OCI-LY7 (cell line): ENCODE data around the gene PAQR4. TPM values are rescaled to one million over a fixed set of nuclear protein-coding genes. Genes with fewer than 3 reads are reported as not detected.
A peak's percentile ranks its signal among the peaks of the same experiment; 100 is the strongest.

Experiments
- BruUV-seq: library from RNA; stranded (reverse); fragments of 400-500 nt; replicated peaks from 2 replicates; lab custom pipeline; 2021; lab: Mats Ljungman, UMichigan
- CTCF ChIA-PET: fragments of 300-600 bp; sonication (Branson Sonifier 250); formaldehyde crosslinking; loops from one replicate; lab custom pipeline; 2022; ENCODE audit warnings: antibody characterized with exemption; ENCODE audit not compliant: unreplicated experiment; lab: Charles Lee
- POLR2A ChIA-PET: fragments of 300-600 bp; sonication (Branson Sonifier 250); formaldehyde crosslinking; loops from one replicate; lab custom pipeline; 2022; ENCODE audit warnings: antibody characterized with exemption; lab: Charles Lee
- DNase-seq: peaks from one replicate; pipeline ENCODE4 v3.0.0-alpha.2; 2015; ENCODE audit warnings: low spot score
- H2AFZ ChIP-seq: fragments of 200-600 bp; sonication (generic), shearing (Covaris generic); 2 replicates; pipeline ENCODE4 v1.6.1; 2014; ENCODE audit warnings: mild to moderate bottlenecking, antibody characterized with exemption, low read length, moderate library complexity
- H3K27ac ChIP-seq: fragments of 200-600 bp; sonication (generic); 2 replicates; pipeline ENCODE4 v1.5.1; 2014; ENCODE audit warnings: mixed run types, low read depth, mild to moderate bottlenecking, moderate library complexity, low read length, inconsistent platforms; ENCODE audit not compliant: poor library complexity, severe bottlenecking
- H3K36me3 ChIP-seq: fragments of 200-600 bp; sonication (generic); 2 replicates; pipeline ENCODE4 v1.6.1; 2014; ENCODE audit warnings: mild to moderate bottlenecking, antibody characterized with exemption, low read length, moderate library complexity, mixed read lengths; ENCODE audit not compliant: insufficient read depth
- H3K4me1 ChIP-seq: fragments of 200-600 bp; sonication (generic); 2 replicates; pipeline ENCODE4 v1.5.1; 2014; ENCODE audit warnings: mild to moderate bottlenecking, low read length; ENCODE audit not compliant: insufficient read depth, poor library complexity, severe bottlenecking
- H3K4me2 ChIP-seq: fragments of 200-600 bp; sonication (generic); 2 replicates; pipeline ENCODE4 v1.6.1; 2014; ENCODE audit warnings: mild to moderate bottlenecking, low read length
- H3K4me3 ChIP-seq: fragments of 200-600 bp; sonication (generic); 2 replicates; pipeline ENCODE4 v1.5.1; 2014; ENCODE audit warnings: mild to moderate bottlenecking, low read depth, low read length; ENCODE audit not compliant: poor library complexity, severe bottlenecking
- H3K79me2 ChIP-seq: fragments of 200-600 bp; sonication (generic); 2 replicates; pipeline ENCODE4 v1.6.1; 2016; ENCODE audit warnings: low read depth, mild to moderate bottlenecking, low read length, moderate library complexity, mixed read lengths; ENCODE audit not compliant: insufficient read depth
- H3K9me2 ChIP-seq: fragments of 200-600 bp; sonication (generic); 2 replicates; pipeline ENCODE4 v1.6.1; 2016; ENCODE audit warnings: mild to moderate bottlenecking, low read length, mixed read lengths; ENCODE audit not compliant: insufficient read depth
- H3K9me3 ChIP-seq: fragments of 200-600 bp; sonication (generic); 2 replicates; pipeline ENCODE4 v1.6.1; 2014; ENCODE audit warnings: mild to moderate bottlenecking, mixed run types, low read length, mixed read lengths
- H4K20me1 ChIP-seq: fragments of 200-600 bp; sonication (generic); 2 replicates; pipeline ENCODE4 v1.6.1; 2014; ENCODE audit warnings: mild to moderate bottlenecking, antibody characterized with exemption, low read length, moderate library complexity, mixed read lengths; ENCODE audit not compliant: insufficient read depth
- EZH2phosphoT487 ChIP-seq: fragments of 200-600 bp; sonication (generic); IDR thresholded peaks from 2 replicates; pipeline ENCODE4 v1.6.1; 2018; ENCODE audit warnings: low read depth, borderline replicate concordance, mild to moderate bottlenecking, mixed run types, antibody characterized with exemption, low read length, moderate library complexity, mixed read lengths
- intact Hi-C: fragments of 100-400 bp; cut with micrococcal nuclease; formaldehyde crosslinking; loops from one replicate; pipeline ENCODE4 v1.10.0; 2022; ENCODE audit not compliant: unreplicated experiment
- total RNA-seq, 2 experiments: library from RNA; depleted of rRNA in 1 of 2; stranded (reverse); fragments of >200 nt in 1 of 2; shearing (Covaris generic) in 1 of 2; gene quantifications; 2 replicates each; pipeline ENCODE4 v1.2.3, GENCODE V29; 2014 to 2022
- TF ChIP-seq, protein P1 (sequence below): fragments of 200-600 bp; sonication (generic); conservative IDR thresholded peaks from 2 replicates; pipeline ENCODE4 v1.5.1; 2014; ENCODE audit warnings: mild to moderate bottlenecking, antibody characterized with exemption, low read length, moderate library complexity, mixed read lengths

PAQR4 gene
- total RNA-seq, 2 experiments from 2014 or later = 49.1 to 59.7 TPM

DNA sequence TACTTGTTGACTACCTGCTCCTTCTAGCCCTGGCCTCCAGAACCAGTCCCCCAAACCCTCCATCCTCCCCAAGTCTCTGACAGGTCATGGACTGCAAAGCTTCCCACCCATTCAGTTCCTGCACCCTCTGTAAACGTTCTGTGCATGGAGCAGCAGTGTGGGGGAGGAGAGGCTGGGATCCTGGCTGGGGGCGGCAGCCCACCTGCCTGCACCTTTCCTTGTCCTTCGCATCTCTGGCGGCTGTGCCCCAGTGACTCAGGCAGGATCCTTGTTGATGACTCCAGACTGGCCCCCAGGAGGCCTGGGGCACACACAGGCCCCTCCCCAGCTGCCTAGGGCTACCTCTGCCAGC, 12.7 kb downstream of the PAQR4 start:
- BruUV-seq = no TSS peak
- CTCF ChIA-PET = interaction anchor here (0.5 kb wide), 1 partner anchor 55 kb away, joined by 3 read pairs; no protein-coding TSS in a partner anchor
- no peak overlapping the region for H3K27ac ChIP-seq
- intact Hi-C loops = loop anchor here (5.0 kb wide), 1 partner anchor 70 kb away; the partner anchor contains the start of gene FLYWCH1
- no peaks in the 10 kb centered on the region for H3K9me3 ChIP-seq
- no peak overlapping the region for H3K4me3 ChIP-seq
- DNase-seq = no peak
- H3K4me1 ChIP-seq = peaks cover 48% of the 10 kb centered on the region
- peaks cover 27% of the 10 kb centered on the region; the same call in 1 of the 2 replicates for H3K79me2 ChIP-seq
- peak overlapping the region; percentile 86; the same call in 1 of the 2 replicates for H3K4me2 ChIP-seq
- POLR2A ChIA-PET = no interaction called here
- H3K36me3 ChIP-seq = peaks cover 26% of the 10 kb centered on the region
- TF ChIP-seq, protein P1, sequence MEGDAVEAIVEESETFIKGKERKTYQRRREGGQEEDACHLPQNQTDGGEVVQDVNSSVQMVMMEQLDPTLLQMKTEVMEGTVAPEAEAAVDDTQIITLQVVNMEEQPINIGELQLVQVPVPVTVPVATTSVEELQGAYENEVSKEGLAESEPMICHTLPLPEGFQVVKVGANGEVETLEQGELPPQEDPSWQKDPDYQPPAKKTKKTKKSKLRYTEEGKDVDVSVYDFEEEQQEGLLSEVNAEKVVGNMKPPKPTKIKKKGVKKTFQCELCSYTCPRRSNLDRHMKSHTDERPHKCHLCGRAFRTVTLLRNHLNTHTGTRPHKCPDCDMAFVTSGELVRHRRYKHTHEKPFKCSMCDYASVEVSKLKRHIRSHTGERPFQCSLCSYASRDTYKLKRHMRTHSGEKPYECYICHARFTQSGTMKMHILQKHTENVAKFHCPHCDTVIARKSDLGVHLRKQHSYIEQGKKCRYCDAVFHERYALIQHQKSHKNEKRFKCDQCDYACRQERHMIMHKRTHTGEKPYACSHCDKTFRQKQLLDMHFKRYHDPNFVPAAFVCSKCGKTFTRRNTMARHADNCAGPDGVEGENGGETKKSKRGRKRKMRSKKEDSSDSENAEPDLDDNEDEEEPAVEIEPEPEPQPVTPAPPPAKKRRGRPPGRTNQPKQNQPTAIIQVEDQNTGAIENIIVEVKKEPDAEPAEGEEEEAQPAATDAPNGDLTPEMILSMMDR = no peak
- no peak for TF ChIP-seq EZH2phosphoT487
- H2AFZ ChIP-seq = no peak overlapping the region
- no peaks in the 10 kb centered on the region for H4K20me1 ChIP-seq
- H3K9me2 ChIP-seq = no peaks in the 10 kb centered on the region

DNA sequence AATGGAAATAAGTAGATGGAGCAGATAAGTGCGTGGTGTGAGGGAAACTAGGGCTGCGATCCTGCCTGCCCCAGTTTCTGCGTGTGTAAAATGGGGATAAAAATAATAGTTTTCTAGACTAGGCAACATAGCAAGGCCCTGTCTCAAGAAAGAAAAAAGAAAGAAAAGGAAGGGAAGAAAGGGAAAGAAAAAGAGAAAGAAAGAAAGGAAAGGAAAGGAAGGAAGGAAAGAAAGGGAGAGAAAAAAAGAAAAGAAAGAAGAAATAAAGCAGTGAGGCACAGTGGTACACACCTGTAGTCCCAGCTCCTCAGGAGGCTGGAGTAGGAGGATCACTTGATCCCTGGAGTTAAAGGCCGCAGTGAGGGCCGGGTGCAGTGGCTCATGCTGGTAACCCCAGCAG, 13.3 kb downstream of the PAQR4 start:
- ChIA-PET POLR2A (interaction anchor here (0.7 to 0.9 kb wide), 3 partner anchors 17 to 281 kb away, joined by 4 to 9 read pairs (median 5); no protein-coding TSS in a partner anchor), CTCF (interaction anchor here (0.6 kb wide), 1 partner anchor 1089 kb away, joined by 3 read pairs; no protein-coding TSS in a partner anchor)
- peaks cover 48% of the 10 kb centered on the region for H3K4me1 ChIP-seq

More for the DNA sequence above, 13.3 kb downstream of the PAQR4 start:
- Histone ChIP-seq H3K9me2 (no peaks in the 10 kb centered on the region), H3K4me3 (no peak overlapping the region), H4K20me1 (no peaks in the 10 kb centered on the region), H3K4me2 (peak overlapping the region; percentile 84; the same call in 1 of the 2 replicates), H3K9me3 (no peaks in the 10 kb centered on the region), H2AFZ (no peak overlapping the region), H3K27ac (no peak overlapping the region), H3K36me3 (peaks cover 21% of the 10 kb centered on the region), H3K79me2 (peaks cover 25% of the 10 kb centered on the region; the same call in 1 of the 2 replicates)
- no peak for DNase-seq
- no TSS peak for BruUV-seq
- TF ChIP-seq EZH2phosphoT487 = no peak
- TF ChIP-seq, protein P1 = no peak
- intact Hi-C loops = loop anchor here (5.0 kb wide), 1 partner anchor 70 kb away; the partner anchor contains the start of gene FLYWCH1
